Measurements from ENCODE around the gene VTI1A. TPM values are rescaled to one million over a fixed set of nuclear protein-coding genes. Genes with fewer than 3 reads are reported as not detected.

The VTI1A gene
- total RNA-seq, 1 experiment from 2014 or later = 61.7 TPM

GRCh38 chr10:112827951-112828350 is 380.9 kb downstream of the VTI1A start:
- H3K9me3 ChIP-seq (ENCODE audit: low read length) = no peaks in the 10 kb centered on the region
- no peak overlapping the region for H2AFZ ChIP-seq (ENCODE audit: low read length)
- no peaks in the 10 kb centered on the region for H3K27me3 ChIP-seq (ENCODE audit: low read length)
- no peaks in the 10 kb centered on the region for H4K20me1 ChIP-seq (ENCODE audit: insufficient read depth, low read depth, low read length)
- peaks cover 28% of the 10 kb centered on the region for H3K79me2 ChIP-seq (ENCODE audit: low read length)
- H3K27ac ChIP-seq (ENCODE audit: low read length) = no peak overlapping the region
- H3K9ac ChIP-seq (ENCODE audit: low read length) = no peak overlapping the region
- DNase-seq = no peak
- H3K9me2 ChIP-seq (replicated peaks; ENCODE audit: insufficient read depth, low read length) = no peaks in the 10 kb centered on the region
- no peaks in the 10 kb centered on the region for H3K36me3 ChIP-seq (ENCODE audit: insufficient read depth, low read length)
- H3K4me3 ChIP-seq (ENCODE audit: low read length) = no peak overlapping the region
- H3K4me2 ChIP-seq (ENCODE audit: low read depth, low read length, poor library complexity, severe bottlenecking) = no peak overlapping the region
- H3K4me1 ChIP-seq (ENCODE audit: low read length) = peaks cover 31% of the 10 kb centered on the region

- Histone ChIP-seq H3K27ac (ENCODE audit: low read length) (no peak overlapping the region), H3K79me2 (ENCODE audit: low read length) (peaks cover 51% of the 10 kb centered on the region), H3K27me3 (ENCODE audit: low read length) (no peaks in the 10 kb centered on the region), H3K4me1 (ENCODE audit: low read length) (peaks cover 49% of the 10 kb centered on the region), H4K20me1 (ENCODE audit: insufficient read depth, low read depth, low read length) (no peaks in the 10 kb centered on the region), H3K4me2 (ENCODE audit: low read depth, low read length, poor library complexity, severe bottlenecking) (no peak overlapping the region), H3K36me3 (ENCODE audit: insufficient read depth, low read length) (no peaks in the 10 kb centered on the region), H2AFZ (ENCODE audit: low read length) (no peak overlapping the region), H3K9ac (ENCODE audit: low read length) (no peak overlapping the region), H3K9me3 (ENCODE audit: low read length) (no peaks in the 10 kb centered on the region), H3K9me2 (replicated peaks; ENCODE audit: insufficient read depth, low read length) (no peaks in the 10 kb centered on the region), H3K4me3 (ENCODE audit: low read length) (no peak overlapping the region)
- DNase-seq = no peak
Observed at GRCh38 chr10:112831859-112832258, 384.8 kb downstream of the VTI1A start.

- peaks cover 52% of the 10 kb centered on the region for H3K4me1 ChIP-seq (ENCODE audit: low read length)
- H3K9ac ChIP-seq (ENCODE audit: low read length) = no peak overlapping the region; the same call in 1 of the 2 replicates
- no peaks in the 10 kb centered on the region for H4K20me1 ChIP-seq (ENCODE audit: insufficient read depth, low read depth, low read length)
Observed at GRCh38 chr10:112832361-112832878, 385.4 kb downstream of the VTI1A start.

GRCh38 chr10:112832959-112833358 is 385.9 kb downstream of the VTI1A start:
- H3K27me3 ChIP-seq (ENCODE audit: low read length) = no peaks in the 10 kb centered on the region
- no peak for DNase-seq
- H3K36me3 ChIP-seq (ENCODE audit: insufficient read depth, low read length) = no peaks in the 10 kb centered on the region
- H3K4me2 ChIP-seq (ENCODE audit: low read depth, low read length, poor library complexity, severe bottlenecking) = peak overlapping the region; percentile 71
- peak overlapping the region; percentile 65 for H3K4me3 ChIP-seq (ENCODE audit: low read length)
- H3K9ac ChIP-seq (ENCODE audit: low read length) = peak overlapping the region; percentile 70; the same call in 1 of the 2 replicates
- peaks cover 57% of the 10 kb centered on the region for H3K4me1 ChIP-seq (ENCODE audit: low read length)
- peaks cover 51% of the 10 kb centered on the region for H3K79me2 ChIP-seq (ENCODE audit: low read length)
- peak overlapping the region; percentile 89 for H3K27ac ChIP-seq (ENCODE audit: low read length)
- no peaks in the 10 kb centered on the region for H4K20me1 ChIP-seq (ENCODE audit: insufficient read depth, low read depth, low read length)
- H3K9me3 ChIP-seq (ENCODE audit: low read length) = no peaks in the 10 kb centered on the region
- no peak overlapping the region for H2AFZ ChIP-seq (ENCODE audit: low read length)
- no peaks in the 10 kb centered on the region for H3K9me2 ChIP-seq (replicated peaks; ENCODE audit: insufficient read depth, low read length)

More at GRCh38 chr10:112832361-112832878, 385.4 kb downstream of the VTI1A start:
- Histone ChIP-seq H3K36me3 (ENCODE audit: insufficient read depth, low read length) (no peaks in the 10 kb centered on the region), H2AFZ (ENCODE audit: low read length) (no peak overlapping the region), H3K27me3 (ENCODE audit: low read length) (no peaks in the 10 kb centered on the region), H3K79me2 (ENCODE audit: low read length) (peaks cover 51% of the 10 kb centered on the region), H3K4me3 (ENCODE audit: low read length) (peak overlapping the region; percentile 20; the same call in 1 of the 2 replicates), H3K27ac (ENCODE audit: low read length) (peak overlapping the region; percentile 89; the same call in 1 of the 2 replicates), H3K4me2 (ENCODE audit: low read depth, low read length, poor library complexity, severe bottlenecking) (peak overlapping the region; percentile 71), H3K9me2 (replicated peaks; ENCODE audit: insufficient read depth, low read length) (no peaks in the 10 kb centered on the region), H3K9me3 (ENCODE audit: low read length) (no peaks in the 10 kb centered on the region)
- DNase-seq = no peak

- no peaks in the 10 kb centered on the region for H3K36me3 ChIP-seq (ENCODE audit: insufficient read depth, low read length)
- peaks cover 50% of the 10 kb centered on the region for H3K79me2 ChIP-seq (ENCODE audit: low read length)
- peak overlapping the region; percentile 70 for H3K9ac ChIP-seq (ENCODE audit: low read length)
- H3K4me2 ChIP-seq (ENCODE audit: low read depth, low read length, poor library complexity, severe bottlenecking) = peak overlapping the region; percentile 71
- H2AFZ ChIP-seq (ENCODE audit: low read length) = no peak overlapping the region
- peak; percentile 84 for DNase-seq
- no peaks in the 10 kb centered on the region for H3K9me2 ChIP-seq (replicated peaks; ENCODE audit: insufficient read depth, low read length)
- H3K9me3 ChIP-seq (ENCODE audit: low read length) = no peaks in the 10 kb centered on the region
- H4K20me1 ChIP-seq (ENCODE audit: insufficient read depth, low read depth, low read length) = no peaks in the 10 kb centered on the region
- H3K4me3 ChIP-seq (ENCODE audit: low read length) = peak overlapping the region; percentile 65
- H3K4me1 ChIP-seq (ENCODE audit: low read length) = peaks cover 72% of the 10 kb centered on the region
- H3K27me3 ChIP-seq (ENCODE audit: low read length) = no peaks in the 10 kb centered on the region
- peak overlapping the region; percentile 89 for H3K27ac ChIP-seq (ENCODE audit: low read length)
Observed at GRCh38 chr10:112834751-112835181, 387.8 kb downstream of the VTI1A start.

- Histone ChIP-seq H4K20me1 (ENCODE audit: insufficient read depth, low read depth, low read length) (no peaks in the 10 kb centered on the region), H2AFZ (ENCODE audit: low read length) (no peak overlapping the region), H3K4me3 (ENCODE audit: low read length) (peak overlapping the region; percentile 65), H3K4me2 (ENCODE audit: low read depth, low read length, poor library complexity, severe bottlenecking) (peak overlapping the region; percentile 71), H3K36me3 (ENCODE audit: insufficient read depth, low read length) (no peaks in the 10 kb centered on the region), H3K9me3 (ENCODE audit: low read length) (no peaks in the 10 kb centered on the region), H3K79me2 (ENCODE audit: low read length) (peaks cover 45% of the 10 kb centered on the region), H3K9ac (ENCODE audit: low read length) (peak overlapping the region; percentile 70), H3K27ac (ENCODE audit: low read length) (peak overlapping the region; percentile 89), H3K4me1 (ENCODE audit: low read length) (peaks cover 72% of the 10 kb centered on the region), H3K9me2 (replicated peaks; ENCODE audit: insufficient read depth, low read length) (no peaks in the 10 kb centered on the region), H3K27me3 (ENCODE audit: low read length) (no peaks in the 10 kb centered on the region)
- no peak for DNase-seq
Observed at GRCh38 chr10:112835217-112835715, 388.3 kb downstream of the VTI1A start.

GRCh38 chr10:112835944-112836451 is 389.0 kb downstream of the VTI1A start:
- no peak for DNase-seq
- Histone ChIP-seq H3K9ac (ENCODE audit: low read length) (peak overlapping the region; percentile 70), H3K9me3 (ENCODE audit: low read length) (no peaks in the 10 kb centered on the region), H2AFZ (ENCODE audit: low read length) (no peak overlapping the region), H3K4me2 (ENCODE audit: low read depth, low read length, poor library complexity, severe bottlenecking) (peak overlapping the region; percentile 71), H3K79me2 (ENCODE audit: low read length) (peaks cover 41% of the 10 kb centered on the region), H3K9me2 (replicated peaks; ENCODE audit: insufficient read depth, low read length) (no peaks in the 10 kb centered on the region), H3K36me3 (ENCODE audit: insufficient read depth, low read length) (no peaks in the 10 kb centered on the region), H4K20me1 (ENCODE audit: insufficient read depth, low read depth, low read length) (no peaks in the 10 kb centered on the region), H3K4me3 (ENCODE audit: low read length) (no peak overlapping the region), H3K27me3 (ENCODE audit: low read length) (no peaks in the 10 kb centered on the region), H3K4me1 (ENCODE audit: low read length) (peaks cover 72% of the 10 kb centered on the region), H3K27ac (ENCODE audit: low read length) (peak overlapping the region; percentile 89)

GRCh38 chr10:112838784-112839481 is 391.9 kb downstream of the VTI1A start:
- Histone ChIP-seq H3K9me3 (ENCODE audit: low read length) (no peaks in the 10 kb centered on the region), H4K20me1 (ENCODE audit: insufficient read depth, low read depth, low read length) (no peaks in the 10 kb centered on the region), H3K79me2 (ENCODE audit: low read length) (peaks cover 12% of the 10 kb centered on the region), H3K36me3 (ENCODE audit: insufficient read depth, low read length) (no peaks in the 10 kb centered on the region), H3K4me1 (ENCODE audit: low read length) (peaks cover 79% of the 10 kb centered on the region), H2AFZ (ENCODE audit: low read length) (no peak overlapping the region), H3K27me3 (ENCODE audit: low read length) (no peaks in the 10 kb centered on the region), H3K9ac (ENCODE audit: low read length) (no peak overlapping the region; the same call in 1 of the 2 replicates), H3K27ac (ENCODE audit: low read length) (peak overlapping the region; percentile 75; the same call in 1 of the 2 replicates), H3K4me3 (ENCODE audit: low read length) (no peak overlapping the region), H3K9me2 (replicated peaks; ENCODE audit: insufficient read depth, low read length) (no peaks in the 10 kb centered on the region), H3K4me2 (ENCODE audit: low read depth, low read length, poor library complexity, severe bottlenecking) (peak overlapping the region; percentile 44)
- DNase-seq = no peak
